Fibroblast of peridontal ligament (primary cell): Measurements from ENCODE around the gene FAM43B.

Experiments
- DNase-seq: peaks from one replicate; pipeline ENCODE4 v3.0.0-alpha.2; 2010; ENCODE audit errors: extremely low read depth

FAM43B gene

DNA sequence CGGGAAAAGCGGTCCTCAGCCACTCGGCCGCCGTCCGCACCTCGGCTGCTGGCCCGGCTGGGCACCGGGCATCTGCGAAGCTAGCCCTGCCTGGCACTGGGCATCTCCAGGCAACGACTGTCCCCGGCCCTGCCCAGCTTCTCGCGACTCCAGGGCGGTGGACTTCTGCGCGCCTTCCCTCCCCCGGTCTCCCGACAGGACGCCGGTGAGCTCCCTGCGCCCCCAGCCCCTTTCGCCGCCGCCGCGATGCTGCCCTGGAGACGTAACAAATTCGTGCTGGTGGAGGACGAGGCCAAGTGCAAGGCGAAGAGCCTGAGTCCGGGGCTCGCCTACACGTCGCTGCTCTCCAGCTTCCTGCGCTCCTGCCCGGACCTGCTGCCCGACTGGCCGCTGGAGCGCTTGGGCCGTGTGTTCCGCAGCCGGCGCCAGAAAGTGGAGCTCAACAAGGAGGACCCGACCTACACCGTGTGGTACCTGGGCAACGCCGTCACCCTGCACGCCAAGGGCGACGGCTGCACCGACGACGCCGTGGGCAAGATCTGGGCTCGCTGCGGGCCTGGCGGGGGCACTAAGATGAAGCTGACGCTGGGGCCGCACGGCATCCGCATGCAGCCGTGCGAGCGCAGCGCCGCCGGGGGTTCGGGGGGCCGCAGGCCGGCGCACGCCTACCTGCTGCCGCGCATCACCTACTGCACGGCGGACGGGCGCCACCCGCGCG is 514 bp downstream of the FAM43B start:
- peak; percentile 8 for DNase-seq

DNA sequence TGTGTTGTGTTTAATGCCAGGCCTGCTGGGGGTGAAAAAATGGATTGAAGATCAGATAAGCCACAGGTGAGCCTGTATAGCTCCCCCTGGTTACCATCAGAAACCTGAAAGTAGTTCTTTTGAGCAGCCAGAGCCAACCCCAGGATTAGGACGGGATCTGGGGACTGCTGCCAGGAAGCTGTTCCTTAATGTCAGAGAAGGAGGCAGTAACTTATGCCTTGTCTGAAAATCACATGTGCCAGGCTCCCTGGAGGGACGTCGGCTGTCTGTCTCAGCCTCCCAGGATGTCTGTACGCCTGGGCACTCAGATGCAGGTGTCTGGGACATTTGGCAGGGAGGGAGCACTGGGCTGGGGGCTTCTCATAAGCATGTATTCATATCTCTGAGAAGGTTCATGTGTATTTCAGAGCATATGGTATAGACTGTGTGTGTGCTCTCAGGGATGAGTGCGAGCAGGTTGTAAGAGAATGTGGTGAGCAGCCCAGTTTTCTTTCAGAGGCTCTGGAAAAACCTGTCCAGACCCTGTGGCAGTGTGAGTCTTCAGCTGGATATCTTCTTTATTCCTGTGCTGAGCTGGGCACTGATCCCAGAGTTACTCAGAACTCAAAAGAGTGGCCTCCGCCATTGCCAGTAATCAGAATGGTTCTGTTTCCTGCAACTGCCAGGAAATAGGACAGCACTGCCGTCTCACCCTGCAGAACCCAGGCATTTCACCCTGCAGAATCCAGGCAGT is 2.8 kb downstream of the FAM43B start:
- DNase-seq, result no peak

DNA sequence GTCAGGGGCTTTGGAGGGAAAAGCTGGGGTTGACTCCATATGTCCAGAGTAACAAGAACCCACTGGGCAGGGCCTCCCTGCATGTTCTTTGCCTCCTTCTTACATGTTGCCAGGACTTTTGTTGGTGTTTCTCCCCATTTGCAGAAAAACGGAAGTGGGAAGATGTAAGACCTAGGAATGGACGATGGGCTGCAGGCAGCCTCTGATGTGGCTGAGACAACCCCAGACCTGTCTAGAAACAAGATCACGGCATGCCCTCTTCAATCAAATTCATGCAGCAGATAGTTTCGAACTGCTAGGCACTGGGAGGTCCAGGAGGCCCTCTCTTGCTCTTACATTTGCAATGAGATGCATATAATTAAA is 3.4 kb downstream of the FAM43B start:
- no peak for DNase-seq

DNA sequence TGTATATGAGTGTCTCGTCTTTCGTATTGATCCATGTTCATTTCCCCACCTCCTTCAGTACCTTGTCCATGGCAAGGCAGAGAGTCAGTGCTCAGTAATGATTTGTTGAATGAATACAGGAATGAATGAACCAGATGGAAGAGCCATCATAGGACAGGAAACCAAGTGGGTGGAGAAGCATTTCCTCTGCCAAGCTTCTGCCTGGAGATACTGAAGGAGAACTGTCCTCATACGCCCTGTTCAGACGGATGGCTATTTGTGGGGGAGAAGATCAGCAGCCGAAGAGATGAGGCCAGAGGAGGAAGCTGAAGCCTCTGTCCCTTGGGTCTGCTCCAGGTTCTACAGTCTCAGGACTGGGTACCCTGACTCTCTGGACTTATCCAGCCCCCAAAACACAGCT is 5.8 kb downstream of the FAM43B start:
- DNase-seq, result no peak

DNA sequence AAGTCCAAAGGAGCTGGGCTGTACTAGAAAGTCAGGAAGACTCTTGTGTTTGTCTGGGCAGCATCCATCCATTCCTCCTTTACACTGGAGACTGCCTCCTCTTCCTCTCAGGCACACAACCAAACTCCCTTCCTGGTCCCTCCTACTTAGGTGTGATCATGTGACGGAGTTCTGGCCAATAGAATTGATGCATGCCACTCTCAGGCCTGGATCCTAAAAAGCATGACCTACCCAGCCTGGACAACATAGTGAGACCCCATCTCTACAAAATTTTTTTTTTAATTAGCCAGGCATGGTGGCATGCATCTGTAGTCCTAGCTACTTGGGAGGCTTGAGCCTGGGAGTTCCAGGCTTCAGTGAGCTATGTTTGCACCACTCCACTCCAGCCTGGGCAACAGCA is 8.6 kb downstream of the FAM43B start:
- no peak for DNase-seq

DNA sequence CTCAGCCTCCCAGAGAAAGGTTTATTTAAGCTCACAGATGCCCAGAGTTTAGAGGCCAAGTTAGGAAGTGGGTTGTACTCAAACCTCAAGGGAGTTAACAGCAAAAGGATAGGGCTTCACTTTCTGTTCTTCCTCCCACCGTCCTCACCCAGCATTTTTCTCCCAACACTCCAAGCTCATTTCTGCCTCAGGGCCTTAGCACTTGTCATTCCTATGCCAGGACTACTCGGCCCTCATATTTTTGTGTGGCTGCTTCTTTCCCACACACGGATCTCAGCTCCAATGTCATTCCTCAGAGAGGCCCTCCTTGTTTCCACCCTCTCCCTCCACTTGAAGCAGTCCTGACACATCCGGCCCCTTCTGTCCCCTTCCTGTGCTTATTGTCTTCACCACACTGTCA is 12.9 kb downstream of the FAM43B start:
- no peak for DNase-seq

DNA sequence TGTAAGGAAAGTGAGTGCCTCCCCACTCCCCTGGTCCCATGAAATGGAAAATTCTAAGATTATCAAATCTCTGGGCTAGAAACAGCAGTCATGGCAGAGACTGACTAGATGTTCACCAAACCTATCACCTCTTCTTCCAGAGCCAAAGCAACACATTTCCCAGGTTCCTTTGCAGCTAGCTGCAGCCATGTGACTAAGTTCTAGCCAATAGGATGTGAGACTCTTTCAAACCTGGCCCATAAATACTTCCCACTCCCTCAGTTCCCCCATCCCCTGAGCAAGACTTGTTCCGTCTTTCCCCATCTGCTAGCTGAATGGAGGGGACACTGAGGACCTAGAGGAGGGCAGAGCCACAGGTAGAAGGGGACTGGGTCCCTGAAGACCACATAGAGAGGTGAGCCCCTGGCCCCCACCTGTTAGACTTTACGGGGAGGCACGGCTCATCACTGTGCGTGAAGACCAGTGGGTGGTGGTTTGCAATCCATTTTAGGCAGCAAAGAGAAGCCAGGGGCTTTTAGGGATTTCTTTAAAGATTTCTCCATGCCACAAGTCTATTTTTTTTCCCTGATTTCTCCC is 17.2 kb downstream of the FAM43B start:
- DNase-seq, result no peak

DNA sequence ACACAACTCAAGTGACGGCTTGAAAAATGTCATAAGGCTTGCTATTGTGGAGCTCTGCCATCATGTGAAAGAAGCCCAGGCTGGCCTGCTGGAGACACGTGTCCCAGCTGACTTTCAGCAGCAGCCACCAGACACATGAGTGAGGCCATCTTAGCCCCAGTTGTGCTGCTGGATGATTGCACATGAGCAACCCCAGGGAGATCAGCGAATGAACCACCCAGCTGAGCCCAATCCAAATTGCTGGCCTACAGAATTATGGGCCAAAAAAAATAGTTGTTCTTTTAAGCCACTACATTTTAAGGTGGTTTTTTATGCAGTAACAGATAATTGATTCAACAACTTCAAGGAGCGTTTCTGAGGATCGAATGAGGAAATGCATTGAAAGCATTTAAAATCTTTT is 19.1 kb downstream of the FAM43B start:
- DNase-seq, result no peak

DNA sequence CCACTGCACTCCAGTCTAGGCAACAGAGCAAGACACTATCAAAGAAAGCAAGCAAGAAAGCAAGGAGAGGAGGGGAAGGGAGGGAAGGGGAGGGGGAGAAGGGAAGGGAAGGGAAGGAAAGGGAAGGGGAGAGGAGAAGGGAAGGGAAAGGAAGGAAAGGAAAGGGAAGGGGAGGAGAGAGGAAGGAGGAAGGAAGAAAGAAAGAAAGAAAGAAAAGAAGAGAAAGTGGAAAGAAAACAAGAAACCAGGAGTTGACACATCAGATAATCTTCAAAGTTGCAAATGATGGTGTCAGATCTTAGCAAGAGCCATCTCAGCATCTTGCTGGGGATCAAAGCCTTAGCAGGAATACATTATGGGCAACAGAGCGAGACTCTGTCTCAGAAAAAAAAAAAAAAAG is 21.6 kb downstream of the FAM43B start:
- no peak for DNase-seq

DNA sequence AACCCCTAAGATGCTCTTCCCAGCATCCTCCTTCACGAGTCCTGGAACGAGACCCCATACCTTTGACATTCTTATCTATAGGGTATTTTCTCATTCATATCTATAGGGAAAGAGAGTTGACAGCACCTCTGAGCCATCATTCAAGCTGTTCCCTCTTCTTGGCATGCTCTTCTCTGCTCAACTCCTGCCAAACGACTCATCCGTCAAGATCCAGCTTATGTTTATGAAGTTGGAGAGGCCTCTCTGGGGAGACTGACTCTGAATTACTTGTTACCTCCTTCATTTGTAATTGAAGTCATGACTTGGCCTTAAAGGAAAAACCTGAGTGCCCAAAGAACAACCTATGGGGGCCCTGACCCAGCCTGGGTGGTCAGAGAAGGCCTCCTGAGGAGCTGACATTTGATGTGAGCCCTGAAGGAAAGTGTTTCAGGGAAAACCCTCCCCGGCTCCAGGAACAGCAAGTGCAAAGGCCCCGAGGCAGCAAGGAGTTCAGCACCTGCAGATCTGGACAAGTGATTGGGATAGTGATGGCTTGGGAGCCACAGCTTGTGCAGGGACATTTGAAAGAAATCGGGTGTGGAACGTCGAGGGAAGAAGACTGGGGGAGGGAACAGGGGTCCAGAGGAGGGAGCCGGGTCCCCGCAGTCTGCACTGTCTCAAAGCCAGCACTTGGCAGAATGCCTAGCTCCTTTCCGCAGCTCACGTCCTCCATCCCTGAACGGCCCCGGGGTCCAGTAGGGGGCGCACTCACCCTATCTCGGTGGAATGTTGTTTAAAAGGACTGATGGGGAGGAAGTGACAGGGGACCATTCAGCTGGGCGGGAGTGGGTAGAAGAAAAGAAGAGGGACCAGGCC is 22.5 kb downstream of the FAM43B start:
- DNase-seq, result peak; percentile 63

DNA sequence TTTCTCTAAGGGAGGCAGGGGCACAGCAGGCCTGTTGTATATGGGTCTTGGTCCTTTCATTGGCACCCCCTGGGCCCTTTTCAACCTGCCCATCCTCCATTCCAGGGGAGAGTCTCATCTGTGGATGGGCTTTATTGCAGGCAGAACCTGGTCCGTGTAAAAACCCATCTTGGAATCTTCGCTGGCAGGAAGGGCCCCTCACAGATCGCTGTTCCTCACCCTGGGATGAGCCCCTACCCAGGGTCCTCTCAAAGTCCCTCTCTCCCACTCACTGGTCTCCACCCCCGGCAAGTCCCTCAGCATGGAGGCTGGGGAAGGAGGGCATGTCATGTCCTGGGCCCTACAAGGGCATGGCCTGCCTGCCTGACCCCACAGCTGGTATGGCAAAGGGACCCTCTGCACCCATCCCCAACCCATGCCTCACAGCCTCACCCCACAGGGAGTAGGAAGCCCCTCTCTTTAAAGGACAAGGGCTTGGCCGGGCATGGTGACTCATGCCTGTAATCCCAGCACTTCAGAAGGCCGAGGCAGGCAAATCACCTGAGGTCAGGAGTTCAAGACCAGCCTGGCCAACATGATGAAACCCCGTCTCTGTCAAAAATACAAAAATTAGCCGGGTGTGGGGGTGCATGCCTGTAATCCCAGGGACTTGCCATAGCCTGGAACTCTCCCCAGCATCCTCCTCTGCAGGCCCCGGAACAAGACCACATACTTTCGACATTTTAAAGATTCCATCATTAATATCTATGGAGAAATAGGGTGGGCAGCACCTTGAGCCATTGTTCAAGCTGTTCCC is 23.4 kb downstream of the FAM43B start:
- no peak for DNase-seq

DNA sequence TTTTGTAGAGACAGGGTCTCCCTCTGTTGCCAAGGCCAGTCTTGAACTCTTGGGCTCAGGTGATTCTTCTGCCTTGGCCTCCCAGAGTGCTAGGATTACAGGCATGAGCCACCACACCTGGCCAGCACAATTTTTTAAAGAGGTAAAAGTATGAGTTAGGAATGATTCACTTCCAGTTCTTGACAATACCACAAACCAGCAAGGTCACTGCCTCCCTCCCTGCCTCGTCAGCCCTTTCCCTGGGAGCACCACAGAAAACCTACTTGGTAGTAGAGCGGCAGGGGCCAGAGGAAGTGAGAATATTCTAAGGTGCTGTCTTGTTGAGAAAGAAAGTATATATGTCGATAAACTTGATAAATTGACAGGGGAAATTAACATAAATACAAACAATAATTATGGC is 25.7 kb downstream of the FAM43B start:
- DNase-seq, result no peak

DNA sequence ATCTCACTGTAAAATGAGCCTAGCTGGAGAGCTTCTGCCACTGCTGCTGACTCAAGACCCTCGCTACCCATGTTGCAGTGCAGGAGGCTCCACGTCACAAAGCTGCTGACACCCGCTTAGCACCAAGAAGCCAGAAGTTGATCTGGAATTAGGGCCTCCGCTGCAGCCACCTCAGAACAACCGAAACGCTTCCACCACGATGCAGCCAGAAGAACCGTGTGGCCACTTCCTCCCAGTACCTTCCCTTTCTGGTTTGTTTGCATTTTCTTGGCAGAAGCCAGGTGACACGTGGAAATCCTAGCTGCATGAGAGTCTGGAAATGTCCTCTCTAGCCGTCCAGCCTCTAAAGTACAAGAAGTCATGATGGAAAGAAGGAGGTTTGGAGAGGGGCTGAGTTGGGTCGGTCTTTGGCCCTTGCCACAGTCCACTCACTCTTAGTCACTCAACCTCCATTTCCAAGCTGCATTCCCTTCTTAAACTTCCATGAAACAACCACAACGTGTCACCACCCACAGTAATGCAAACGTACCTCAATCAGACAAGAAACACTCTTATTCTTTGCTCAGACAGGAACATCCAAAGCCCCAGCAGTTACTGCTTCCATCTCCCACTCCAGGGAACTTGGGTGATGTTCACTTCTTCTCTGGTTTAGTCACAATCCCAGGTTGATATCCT is 26.5 kb downstream of the FAM43B start:
- DNase-seq, result peak; percentile 19

DNA sequence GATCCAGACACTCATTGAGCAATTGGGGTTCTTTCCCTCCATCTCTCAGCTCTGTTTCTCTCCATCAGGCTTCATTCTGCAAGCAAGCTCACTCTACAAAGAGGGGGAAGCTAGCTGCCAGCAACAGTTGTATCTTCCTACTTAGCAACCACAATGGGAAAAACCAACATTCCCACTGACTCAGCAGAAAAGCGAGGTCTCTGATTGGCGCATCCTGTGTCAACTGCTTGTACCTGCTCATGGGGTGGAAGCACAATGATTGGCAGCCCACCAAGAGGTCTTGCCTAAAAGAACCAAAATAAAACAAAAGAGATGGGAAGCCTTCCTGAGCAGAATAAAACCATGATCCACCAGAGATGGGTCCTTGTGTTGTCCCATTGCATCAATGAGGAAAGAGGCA is 32.5 kb downstream of the FAM43B start:
- DNase-seq, result peak; percentile 27

DNA sequence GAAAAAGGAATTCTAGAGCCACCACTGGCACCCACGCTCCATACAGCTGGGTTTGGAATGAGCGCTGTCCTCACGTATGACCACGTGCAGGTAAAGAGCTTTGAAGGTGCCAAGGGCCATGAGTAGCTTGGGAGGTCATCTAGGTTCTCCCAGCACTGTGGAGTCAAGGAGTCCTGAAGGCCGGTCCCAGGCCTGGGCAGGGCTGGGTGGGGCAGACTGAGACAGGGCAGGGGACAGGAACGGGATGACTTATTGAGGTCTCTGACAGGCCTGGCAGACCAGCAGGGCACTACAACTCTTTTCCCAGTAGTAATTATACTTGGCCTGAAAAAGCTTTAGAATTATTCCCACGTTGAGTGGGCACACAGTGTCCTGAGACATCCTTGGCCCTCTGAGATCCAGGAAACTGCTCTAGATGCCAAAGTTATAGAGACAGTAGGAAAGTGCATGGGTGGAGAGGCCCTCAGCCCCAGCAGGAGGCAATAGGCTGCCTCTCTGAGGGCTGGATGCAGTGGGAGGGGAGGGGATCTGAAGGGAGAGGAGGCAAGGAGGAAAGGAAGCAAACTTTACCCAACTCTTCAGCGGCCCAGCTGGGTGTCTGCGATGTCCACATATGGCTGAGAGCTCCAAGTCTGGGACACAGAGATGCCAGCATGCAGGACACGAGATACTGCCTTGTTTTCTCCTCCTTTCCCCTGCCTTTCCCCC is 34.7 kb downstream of the FAM43B start:
- DNase-seq, result no peak

DNA sequence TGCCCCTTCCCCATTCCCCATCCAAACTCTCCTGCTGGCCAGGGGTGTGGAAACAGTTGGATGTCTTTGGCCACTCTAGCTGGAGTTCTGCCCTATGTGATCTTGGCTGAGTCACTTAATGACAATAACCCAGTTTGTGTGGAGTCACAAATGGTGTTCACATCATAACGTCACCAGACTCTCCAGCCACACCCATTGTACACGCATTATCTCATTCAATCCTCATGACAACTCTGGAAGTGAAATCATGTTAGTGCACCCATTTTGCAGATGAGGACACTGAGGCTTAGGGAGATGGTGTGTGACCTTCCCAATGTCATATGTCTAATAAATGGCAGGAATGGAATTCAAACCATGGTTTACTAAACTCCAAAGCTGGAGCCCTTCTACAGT is 35.3 kb downstream of the FAM43B start:
- peak; percentile 35 for DNase-seq

DNA sequence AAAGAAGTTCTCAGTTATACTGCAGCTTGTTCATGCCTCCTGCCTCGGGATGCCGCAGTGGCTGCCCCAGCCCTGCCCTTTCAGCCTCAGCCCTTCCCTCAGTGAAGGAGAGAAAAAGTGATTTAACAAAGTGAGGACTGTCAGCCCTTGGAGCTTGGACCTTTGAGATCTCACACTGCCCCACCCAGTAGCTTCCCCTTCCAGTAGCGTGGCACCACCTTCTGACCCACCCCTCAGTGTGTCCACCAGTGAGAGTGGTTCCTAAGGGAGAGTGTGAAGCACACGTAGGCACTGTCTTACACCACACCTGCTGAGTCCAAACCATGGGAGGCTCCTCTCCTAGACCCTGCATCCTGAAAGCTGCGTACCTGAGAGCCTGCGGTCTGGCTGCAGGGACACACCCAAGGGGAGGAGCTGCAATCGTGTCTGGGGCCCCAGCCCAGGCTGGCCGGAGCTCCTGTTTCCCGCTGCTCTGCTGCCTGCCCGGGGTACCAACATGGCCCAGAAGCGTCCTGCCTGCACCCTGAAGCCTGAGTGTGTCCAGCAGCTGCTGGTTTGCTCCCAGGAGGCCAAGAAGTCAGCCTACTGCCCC is 36.4 kb downstream of the FAM43B start, which contains the start of gene CDA:
Gene CDA (plus strand): TSS at position 464 of the 592 bp plus-strand sequence. CDS start 33 bp downstream, at position 497.
- DNase-seq, result no peak

DNA sequence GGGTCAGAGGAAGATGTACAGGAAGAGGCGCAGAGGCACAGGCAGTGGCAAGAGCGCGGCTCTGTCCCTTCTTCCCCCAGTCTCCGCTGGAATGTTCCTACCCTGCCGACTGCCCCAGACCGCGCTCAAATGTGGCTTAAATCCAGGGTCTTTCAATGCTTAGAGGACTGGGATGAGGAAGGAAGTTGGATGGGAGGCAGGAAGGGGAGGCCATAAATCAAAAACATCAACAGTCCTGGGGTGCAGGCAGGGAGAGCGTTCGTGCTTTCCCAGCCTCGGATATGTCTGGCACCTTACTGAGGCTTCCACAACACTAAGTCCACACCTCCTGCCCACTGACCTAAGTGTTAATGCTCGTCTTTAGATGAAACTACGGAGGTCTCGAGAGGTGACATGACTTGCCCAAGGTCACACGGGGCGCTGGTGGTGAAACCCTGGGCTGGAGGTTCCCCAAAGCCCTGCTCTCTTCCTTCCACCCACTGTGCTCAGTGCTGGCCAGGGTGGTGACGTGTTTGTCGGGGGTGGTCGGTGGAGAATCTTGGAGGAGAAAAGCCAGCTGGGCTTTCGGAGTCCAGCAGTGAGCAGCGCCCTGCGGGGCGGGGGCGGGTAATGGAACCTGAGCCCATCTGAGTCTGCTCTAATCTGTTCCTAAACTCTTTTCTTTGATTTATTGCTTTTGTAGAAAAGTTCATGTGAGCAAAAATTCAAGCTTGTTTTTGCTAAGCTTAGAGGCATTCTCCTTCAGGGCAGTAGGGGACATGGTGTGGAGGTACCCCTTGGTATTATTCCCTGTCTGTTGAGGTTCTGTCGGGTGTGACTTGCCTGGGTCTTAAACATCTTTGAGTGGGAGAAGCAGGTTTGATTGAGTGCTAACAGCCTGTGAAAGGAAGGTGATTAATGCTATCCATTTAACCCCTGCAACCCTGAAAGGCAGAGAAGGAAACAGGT is 37.2 kb downstream of the FAM43B start:
- no peak for DNase-seq
